ENCODE results near the gene SLC25A29.

The SLC25A29 gene, protein sequence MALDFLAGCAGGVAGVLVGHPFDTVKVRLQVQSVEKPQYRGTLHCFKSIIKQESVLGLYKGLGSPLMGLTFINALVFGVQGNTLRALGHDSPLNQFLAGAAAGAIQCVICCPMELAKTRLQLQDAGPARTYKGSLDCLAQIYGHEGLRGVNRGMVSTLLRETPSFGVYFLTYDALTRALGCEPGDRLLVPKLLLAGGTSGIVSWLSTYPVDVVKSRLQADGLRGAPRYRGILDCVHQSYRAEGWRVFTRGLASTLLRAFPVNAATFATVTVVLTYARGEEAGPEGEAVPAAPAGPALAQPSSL

DNA sequence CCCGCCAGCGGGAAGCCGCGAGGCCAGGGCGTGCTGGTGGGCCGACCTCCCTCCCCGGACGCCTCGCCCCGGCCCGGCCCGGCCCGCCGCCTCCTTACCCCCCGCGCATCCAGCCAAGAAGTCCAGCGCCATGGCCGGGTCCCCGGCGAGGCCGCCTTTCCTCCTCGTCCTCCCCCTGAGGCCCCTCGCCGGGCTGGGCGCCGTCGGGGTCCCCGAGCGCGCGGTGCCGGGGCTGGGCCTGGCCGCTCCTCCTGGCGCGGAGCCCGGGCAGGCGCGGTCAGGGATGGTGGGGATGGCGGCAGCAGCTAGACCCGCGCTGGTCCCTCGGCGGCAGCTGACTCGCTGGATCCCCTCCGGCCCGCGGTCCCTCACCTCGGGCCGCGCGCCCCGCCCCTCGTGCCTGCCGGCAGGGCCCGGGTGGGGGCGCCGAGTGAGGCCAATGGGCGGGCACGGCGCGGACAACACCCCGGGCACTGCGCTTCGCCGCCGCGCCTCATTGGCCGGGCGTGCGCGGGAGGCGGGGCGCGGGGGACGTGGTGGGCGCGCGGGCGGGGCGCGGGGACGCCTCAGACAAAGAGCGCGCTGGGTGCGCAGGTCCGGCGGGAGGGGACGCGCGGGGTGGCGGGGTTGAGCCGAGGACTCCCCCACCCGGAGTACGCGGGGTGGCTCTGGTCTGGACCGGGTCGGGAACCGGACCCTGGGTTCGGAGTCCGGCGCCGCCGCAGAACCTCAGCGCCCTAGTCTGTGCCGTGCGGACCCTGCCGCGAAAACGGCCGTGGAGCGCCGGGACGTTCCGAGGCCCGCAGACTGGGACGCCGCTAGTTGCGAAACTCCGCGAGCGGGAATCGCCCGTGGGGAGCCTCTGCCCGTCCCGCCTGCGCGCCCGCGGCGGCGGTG is at the start of gene SLC25A29:
Gene SLC25A29, minus strand, starts transcription at position 344 of the 897 bp plus-strand sequence. Its CDS starts 212 bp downstream, at position 132.
- peak; percentile 91 for DNase-seq

DNA sequence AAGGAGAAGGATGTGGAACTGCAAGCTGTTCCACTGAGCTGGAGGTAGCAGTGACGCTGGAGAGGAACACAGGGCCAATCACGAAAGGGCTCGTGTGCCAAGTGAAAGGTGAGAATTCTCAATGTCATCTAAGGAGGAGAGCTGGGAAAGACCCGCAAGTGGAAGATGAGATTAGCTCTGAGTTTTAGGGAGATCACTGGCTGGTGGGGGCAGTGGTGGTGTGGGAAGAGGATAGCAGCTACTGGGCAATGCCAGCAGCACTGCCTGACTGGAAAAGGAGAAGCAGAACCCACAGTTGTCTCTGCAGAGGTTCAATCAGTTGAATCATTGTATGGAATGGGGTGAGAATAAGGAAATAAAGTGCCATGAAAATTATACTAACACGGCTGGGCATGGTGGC is 44.7 kb upstream of the SLC25A29 start:
- peak; percentile 44 for DNase-seq

DNA sequence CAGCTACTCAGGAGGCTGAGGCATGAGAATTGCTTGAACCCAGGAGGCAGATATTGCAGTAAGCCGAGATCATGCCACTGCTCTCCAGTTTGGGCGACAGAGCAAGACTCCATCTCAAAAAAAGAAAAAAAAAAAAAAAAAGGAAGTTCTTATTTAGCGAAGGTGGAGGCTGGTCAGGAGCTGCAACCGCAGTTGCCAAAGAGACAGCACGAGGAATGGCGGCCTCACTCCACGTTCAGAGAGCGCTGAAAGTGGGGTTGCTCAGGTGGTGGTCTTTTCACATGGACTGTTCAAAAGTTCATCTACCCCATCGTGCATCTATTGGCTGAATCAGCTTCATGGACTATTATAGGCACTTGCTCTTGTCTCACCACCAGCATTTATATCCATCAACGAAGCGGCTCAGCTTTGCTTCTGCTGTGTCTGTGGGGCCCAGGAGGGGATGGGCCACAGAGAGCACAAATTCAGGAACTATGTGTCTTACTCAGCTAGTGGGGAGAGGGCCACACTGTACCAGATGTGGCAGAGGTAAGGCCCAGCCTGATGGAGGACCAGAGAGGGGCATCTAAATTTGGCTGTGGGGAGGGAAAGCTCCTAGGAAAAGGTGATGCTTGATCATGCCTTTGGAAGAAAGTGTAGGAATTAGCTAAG is 44.2 kb upstream of the SLC25A29 start:
- peak; percentile 49 for DNase-seq

DNA sequence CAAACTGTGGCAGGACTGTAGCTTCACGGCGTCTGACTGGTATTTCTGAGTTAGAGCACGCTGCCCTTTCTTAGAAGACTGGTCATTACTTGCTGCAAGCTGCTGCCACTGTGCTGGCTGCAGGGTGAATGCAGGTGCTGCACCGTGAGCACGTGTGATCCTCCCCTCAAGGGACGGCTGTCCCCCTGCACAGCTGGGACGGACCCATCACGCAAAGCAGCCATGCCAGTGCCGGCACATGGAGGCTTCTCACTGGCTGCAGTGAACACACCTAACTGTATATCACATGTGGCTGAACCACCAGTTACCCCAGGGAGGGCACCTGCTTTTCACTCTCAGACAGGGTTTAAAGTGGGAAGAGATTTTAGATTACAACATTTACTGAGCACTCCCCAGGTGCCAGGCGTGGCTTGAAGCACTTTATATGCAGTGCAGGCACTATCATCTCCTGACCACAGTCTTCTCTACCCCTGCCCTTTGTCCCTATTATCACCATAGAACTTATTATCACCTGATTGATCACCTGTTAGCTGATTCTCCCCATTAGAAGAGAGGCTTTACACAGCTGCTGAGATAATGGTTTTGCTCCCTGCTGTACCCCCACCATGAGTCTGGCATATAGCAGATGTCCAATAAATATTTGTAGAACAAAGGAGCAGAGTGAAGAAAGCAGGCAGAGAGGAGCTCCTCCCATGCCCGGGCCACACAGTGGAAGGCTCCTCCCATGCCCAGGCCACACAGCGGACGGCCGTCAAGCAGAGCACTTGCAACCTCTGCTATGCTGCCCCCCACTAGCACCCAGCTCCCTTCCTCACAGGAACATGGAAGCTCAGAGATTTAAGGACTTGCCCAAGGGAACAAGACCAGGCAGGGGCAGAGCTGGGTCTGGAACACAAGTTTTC is 42.8 kb upstream of the SLC25A29 start:
- peak; percentile 54 for DNase-seq

DNA sequence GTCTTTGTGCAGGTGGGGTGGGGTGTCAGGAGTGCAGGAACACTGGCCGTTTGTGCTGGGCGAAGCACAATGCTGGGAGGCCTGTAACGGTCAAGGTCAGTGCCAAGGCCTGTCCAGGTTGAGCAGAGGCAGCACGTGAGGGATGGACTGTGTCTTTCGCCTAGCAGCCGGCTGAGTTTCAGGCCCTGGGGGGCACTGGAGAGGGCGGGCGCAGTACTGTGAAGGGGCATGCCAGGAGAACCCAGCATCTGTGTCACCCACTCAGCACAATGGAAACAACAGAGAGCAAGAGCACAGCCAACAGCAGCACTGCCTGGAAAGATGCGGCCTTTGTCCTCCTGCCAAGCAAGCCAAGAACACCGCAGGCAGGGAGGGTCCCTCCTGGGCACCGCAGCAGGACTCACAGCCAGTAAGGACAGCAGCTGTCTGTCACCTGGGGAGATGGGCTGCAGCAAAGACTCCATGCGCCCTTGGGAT is 42.0 kb upstream of the SLC25A29 start:
- peak; percentile 4 for DNase-seq

DNA sequence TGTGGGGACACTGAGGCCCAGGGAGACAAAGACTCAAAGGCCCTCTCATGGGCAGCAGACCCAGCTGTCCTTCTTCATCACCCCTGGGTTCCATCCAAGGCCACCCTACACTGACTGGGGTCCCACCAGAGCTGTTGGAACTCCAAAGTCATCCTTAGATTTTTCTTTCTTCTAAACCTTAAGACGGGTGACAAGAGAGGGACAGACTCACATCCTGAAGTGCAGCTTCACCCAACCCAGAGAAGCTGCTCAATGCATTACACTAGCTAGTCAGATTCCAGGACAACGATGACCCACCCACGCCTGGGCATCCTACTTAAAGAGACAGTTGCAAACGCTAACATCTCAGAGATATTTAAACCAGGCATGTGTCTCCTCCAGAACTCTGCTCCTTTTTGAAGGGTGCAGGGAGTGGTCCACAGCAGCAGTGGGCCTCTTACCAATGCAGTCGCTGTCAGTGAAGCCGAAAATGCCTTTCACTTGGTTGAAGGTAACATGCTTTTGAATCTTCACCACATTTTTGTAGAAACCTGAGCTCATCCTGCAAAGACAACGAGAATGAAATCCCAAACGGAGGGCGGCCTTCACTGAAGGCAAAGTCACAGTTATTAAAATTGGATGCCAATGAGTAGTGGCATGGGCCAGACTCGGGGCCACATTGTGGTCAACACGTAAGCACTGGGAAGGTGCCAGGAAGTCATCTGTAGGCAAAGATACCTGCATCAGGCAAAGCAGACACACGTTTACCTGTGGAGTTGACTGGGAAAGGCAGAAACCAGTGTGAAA is 40.3 kb upstream of the SLC25A29 start:
- peak; percentile 52 for DNase-seq

DNA sequence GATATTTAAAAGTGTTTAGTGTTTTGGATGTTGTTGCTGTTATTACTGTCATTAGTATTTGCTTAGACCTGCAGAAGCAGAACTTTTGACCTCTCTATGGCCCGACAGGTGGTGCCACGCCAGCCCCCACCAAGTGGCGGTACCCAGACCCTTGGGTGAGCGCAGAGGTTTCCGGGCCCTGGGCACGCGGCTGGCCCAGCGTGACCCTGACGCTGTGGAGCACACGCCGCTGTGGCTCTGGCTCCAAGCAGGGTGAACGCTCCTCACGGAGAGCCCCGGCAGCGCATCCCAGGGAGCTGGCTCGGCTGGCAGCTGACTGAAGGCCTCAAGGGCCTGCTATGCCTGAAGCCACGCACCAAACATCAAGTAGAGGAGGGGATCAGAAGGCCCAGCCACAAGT is 39.5 kb upstream of the SLC25A29 start:
- peak; percentile 40 for DNase-seq

DNA sequence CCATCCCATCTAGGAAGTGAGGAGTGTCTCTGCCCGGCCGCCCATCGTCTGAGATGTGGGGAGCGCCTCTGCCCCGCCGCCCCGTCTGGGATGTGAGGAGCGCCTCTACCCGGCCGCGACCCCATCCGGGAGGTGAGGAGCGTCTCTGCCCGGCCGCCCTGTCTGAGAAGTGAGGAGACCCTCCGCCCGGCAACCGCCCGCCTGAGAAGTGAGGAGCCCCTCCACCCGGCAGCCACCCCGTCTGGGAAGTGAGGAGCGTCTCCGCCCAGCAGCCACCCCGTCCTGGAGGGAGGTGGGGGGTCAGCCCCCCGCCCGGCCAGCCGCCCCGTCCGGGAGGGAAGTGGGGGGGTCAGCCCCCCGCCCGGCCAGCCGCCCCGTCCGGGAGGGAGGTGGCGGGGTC is 38.4 kb upstream of the SLC25A29 start:
- DNase-seq = peak; percentile 15

DNA sequence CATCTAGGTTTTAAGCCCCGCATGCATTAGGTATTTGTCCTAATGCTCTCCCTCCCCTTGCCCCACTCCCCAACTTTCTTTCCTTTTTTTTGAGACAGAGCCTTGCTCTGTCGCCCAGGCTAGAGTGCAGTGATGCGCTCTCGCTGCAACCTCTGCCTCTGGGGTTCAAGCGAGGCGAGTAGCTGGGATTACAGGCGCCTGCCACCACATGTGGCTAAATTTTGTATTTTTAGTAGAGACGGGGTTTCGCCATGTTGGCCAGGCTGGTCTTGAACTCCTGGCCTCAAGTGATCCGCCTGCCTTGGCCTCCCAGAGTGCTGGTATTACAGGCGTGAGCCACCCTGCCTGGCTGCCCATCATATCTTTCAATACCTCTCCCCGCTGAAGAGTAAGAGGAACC is 36.6 kb upstream of the SLC25A29 start:
- DNase-seq = peak; percentile 38

DNA sequence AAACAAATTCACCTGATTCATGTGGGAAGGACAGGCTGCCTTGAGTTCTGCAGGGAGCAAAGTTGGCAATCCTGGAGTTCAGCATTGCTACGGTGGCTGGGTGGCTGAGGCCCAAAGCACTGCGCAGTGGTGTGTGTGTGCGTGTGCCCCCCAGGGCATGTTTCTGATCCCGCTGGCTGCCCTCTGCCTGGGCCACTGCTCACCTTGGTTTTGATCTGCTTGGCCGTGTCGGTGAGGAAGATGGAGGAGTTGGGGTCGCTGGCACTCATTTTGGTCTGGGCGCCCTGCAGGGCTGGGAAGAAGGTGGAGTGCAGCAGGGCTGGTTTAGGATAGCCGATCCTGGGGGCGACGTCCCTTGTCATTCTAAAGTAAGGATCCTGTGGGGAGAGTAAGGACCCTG is 36.0 kb upstream of the SLC25A29 start:
- peak; percentile 49 for DNase-seq

DNA sequence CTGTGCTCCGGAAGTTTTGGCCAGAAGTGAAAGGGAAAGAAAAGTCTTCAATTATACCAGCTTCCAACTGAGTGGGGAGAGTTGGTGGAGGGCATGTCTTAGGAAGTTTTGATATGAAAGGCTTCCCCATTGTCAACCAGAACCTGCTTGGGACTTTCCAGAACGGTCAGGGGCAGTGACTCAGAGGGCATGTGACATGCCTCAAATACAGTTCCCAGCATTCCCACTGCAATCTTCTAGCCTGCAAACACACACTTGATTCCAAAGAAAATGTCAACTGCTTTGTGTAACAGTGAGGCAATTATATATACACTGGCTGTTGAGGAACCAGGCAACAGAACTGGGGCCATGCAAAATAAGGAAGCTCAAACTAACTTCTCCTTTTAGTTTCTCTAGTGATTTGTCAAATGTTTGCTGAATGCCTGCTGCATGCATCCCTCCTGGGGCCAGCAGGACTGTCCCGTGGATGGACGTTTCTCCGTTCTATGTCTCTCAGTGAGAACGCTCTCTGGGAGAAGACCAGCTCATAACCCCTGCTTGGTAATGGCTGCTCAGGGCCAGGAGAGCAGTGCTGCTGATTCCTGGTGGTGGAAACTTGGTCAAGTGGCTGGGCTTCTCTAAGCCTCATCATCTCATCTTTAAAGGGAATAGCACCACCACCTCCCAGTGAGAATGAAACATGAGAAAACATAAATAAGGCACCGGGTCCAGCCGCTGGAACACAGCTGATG is 35.2 kb upstream of the SLC25A29 start:
- DNase-seq = peak; percentile 55

DNA sequence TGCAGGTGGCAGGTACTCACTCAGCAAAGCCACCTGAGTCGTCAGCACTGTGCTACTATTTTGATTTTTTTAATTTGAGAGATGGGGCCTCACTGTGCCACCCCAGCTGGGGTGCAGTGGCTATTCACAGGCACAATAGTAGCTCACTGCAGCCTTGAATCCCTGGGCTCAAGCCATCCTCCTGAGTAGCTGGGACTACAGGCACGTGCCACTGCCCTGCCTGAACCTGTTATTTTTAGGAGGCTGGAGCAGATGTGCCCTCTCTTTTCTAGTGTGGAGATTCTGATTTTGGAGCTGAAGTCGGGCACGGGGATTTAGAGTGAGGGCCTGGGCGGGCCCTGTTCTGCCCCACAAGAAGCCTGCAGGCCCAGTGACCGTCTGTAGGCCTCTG is 34.2 kb upstream of the SLC25A29 start:
- DNase-seq = peak; percentile 38

DNA sequence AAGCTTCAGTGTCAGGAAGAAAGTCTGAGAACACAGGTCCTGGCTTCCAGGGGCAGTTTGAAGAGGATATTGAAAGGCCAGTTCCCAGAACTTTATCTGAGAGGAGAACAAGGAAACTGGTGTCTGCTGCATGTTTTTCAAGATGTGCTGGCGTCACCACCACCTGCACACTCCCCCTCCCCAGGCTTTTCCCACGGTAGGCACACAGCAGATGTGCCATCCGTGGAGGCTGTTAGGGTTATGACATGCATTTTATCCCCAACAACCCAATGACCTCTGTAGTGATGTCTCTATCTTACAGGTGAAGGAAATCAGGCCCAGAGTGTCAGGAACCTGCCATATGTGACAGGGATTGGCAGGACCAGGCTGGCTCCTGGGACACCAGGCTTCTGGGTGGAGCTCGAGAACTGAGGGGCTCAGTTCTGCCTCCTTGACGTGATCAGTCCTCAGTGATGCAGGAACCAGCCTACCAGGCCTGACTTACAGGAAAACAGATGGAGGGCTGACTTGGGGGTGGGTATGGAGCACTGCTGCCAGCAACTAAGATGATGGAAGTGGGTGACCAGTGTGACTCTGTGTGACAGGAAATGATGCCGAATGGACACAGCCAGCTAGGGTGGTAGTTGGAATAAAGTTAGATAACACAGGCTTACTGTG is 33.6 kb upstream of the SLC25A29 start:
- peak; percentile 53 for DNase-seq

DNA sequence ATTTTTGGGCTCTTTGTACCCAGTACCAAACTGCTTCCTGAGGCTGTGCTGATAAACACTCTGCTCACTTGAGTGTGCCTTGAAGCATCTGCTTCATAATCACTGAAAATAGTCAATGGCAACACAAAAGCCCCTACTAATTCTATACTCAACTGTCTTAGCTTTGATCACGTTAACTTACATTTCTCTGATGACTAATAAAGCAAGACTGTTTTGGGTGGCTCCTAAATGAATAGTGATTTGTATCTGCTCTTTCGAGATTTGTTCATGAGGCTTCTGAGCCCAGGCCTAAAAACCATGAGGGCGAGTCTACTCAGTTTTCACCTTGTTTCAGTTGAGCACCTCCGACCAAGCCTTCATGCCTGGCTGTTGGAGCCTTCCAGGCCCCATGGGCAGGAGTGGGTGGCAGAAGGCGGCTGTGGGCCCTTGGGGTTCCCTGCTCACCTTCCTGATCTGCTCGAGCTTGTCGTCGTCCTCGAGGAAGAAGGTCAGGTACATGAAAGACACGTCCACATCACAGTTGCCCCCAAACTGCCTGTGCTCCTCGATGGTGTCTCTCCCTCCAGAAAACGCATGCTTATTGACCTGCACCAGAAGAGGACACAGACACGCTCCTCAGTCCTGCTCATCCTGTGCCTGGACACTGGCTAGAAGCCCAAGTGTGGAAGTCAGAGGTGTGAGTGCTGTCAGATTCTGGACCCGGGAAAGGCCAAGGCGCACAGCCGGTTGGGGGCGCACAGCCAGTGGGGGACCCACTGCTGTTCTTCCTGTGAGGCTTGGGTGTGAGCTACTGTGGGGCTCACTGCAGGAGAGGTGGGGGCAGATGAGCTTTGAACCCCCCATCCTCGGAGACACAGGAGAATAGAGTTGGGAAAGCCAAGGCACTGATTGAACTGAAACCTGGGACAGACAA is 30.6 kb upstream of the SLC25A29 start:
- no peak for DNase-seq

DNA sequence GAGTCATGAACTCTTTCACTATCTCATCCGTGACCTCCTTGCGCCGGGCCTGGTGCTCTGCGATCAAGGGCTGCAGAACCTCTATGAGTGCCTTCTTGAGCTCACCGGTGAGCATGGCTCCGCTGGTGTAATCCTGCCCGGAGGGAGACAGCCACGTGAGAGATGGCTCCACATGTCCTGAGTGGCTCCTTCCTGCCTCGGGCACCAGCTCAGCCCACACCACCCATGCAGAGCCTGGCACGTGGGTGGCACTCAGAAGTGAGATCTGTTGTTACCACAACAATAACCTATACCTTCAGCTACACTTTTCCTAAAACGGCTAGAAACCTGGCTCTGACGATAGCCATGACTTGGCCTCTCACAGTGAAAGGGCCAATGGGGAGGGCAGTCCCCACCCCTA is 28.7 kb upstream of the SLC25A29 start:
- no peak for DNase-seq

DNA sequence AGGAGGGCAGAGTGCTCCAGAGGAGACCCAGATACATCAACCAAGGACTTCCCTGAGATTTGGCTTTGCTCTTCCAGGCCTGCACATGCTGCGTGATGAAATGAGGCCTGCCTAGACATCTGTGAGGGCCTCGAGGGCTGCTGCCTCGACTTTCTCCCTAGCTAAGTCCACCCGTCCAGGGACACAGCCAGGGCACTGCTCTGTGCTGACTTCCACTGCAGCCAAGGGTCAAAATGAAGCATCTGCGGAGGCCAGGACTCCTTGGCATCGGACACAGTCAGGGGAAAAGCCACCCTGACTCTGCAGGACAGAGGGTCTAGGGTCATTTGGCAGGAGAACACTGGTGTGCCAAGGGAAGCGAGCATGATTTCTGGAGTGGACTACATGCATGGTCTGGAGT is 27.6 kb upstream of the SLC25A29 start:
- DNase-seq = no peak

DNA sequence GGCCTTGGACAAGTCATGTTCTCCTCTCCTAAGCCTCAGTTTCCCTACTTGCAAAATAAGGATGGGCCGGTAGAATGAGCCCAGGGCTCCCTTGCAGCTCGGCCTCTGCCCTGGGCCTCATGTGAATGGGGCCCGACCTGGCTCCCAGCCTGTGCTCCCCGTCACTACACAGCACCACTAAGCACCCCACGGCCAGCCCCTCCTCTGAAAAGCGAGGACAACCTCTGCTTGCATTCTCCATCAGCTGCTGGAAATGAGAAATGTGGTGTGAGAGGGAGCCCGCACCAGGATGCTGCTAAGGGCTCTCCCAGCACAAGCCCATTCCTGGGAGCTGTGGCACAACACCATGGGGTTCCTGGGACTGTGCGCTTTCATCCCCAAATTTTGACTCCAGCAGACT is 27.1 kb upstream of the SLC25A29 start:
- no peak for DNase-seq

DNA sequence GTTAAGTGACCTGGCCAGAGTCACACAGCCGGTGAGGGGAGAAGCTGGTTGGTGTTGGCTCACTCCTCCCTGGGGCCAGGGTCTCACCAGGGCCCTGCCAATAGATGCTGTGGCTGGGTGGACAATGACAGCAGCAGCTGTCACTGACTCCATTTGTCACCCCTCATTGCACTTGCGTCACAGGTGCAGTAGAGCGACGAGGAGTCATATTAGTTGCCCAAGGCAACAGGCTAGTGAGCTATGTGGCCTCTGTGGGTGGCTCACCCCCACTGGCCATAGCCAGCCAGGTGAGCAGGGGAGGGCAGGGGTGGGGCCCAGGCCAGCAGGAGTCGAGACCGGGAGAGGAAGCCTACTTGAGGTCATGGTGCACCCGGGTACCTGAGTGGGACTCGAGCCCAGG is 26.6 kb upstream of the SLC25A29 start:
- DNase-seq = no peak

DNA sequence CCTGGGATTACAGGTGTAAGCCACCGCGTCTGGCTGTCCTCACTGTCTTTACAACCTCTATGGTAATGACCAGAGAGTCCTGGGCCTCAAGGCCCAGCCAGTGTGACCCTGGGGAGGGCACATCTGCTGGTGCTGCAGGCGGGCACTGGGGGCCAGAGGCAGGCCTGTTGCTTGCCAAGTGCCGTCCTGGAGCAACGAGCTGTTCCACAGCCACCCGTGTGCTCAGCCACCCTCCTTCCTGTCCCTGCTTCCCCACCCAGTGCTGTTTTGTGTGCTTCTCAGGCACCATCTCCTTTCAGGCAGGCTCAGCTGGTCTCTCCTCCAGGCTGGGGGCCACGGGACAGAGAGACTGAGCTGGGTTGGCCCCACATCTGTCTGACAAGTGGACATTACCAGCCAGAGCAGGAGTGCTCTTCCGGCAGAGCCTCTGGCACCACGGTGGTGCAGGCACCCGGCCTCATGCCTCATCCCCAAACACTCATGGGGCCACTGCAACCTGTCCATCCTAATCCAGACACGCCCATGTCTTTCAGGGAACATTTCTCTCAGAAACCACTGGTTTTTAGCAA is 25.9 kb upstream of the SLC25A29 start:
- DNase-seq = no peak
